Esophagus muscularis mucosa (tissue), 3 donors: Measurements from ENCODE around the gene BCAS3.

Experiments
- POLR2AphosphoS5 ChIP-seq, 2 donors: sonication (generic); formaldehyde crosslinking; IDR thresholded peaks; one replicate each; pipeline ENCODE4 v1.6.1; 2017; ENCODE audit warnings: antibody characterized with exemption in 2 of 2
- TF ChIP-seq, protein P1 (sequence below), 3 experiments: fragments of 200-600 bp in 2 of 3; fragments of 450-650 bp in 1 of 3; sonication (generic) in 2 of 3; IDR thresholded peaks; one replicate each; pipeline ENCODE4 v1.5.1; 2017 to 2019; ENCODE audit warnings: antibody characterized with exemption in 3 of 3, mild to moderate bottlenecking in 2 of 3, moderate library complexity in 1 of 3

- TF ChIP-seq, protein P1, sequence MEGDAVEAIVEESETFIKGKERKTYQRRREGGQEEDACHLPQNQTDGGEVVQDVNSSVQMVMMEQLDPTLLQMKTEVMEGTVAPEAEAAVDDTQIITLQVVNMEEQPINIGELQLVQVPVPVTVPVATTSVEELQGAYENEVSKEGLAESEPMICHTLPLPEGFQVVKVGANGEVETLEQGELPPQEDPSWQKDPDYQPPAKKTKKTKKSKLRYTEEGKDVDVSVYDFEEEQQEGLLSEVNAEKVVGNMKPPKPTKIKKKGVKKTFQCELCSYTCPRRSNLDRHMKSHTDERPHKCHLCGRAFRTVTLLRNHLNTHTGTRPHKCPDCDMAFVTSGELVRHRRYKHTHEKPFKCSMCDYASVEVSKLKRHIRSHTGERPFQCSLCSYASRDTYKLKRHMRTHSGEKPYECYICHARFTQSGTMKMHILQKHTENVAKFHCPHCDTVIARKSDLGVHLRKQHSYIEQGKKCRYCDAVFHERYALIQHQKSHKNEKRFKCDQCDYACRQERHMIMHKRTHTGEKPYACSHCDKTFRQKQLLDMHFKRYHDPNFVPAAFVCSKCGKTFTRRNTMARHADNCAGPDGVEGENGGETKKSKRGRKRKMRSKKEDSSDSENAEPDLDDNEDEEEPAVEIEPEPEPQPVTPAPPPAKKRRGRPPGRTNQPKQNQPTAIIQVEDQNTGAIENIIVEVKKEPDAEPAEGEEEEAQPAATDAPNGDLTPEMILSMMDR (IDR thresholded peaks at IDR 0.05) = no peak
- no peak for TF ChIP-seq POLR2AphosphoS5 (IDR thresholded peaks at IDR 0.05)
These were observed 643.7 kb downstream of the BCAS3 start for GRCh38 chr17:61321344-61321743.
